Upper lobe of left lung (tissue), 4 donors: ENCODE results near the gene YJEFN3.

Experiments used
- CTCF ChIP-seq, 6 experiments: fragments of 450-650 bp in 4 of 6; fragments of 200-600 bp in 2 of 6; sonication (generic) in 2 of 6; IDR thresholded peaks; one replicate each; pipeline ENCODE4 v1.5.1; 2016 to 2019; ENCODE audit warnings: antibody characterized with exemption in 6 of 6
- POLR2A ChIP-seq, 4 donors: fragments of 450-650 bp; IDR thresholded peaks; one replicate each; pipeline ENCODE4 v1.5.1; 2016 to 2017; ENCODE audit warnings: antibody characterized with exemption in 4 of 4, mild to moderate bottlenecking in 2 of 4
- POLR2AphosphoS5 ChIP-seq, 2 donors: sonication (generic); formaldehyde crosslinking; IDR thresholded peaks; one replicate each; pipeline ENCODE4 v1.5.1; 2017; ENCODE audit warnings: antibody characterized with exemption in 2 of 2

- TF ChIP-seq CTCF (IDR thresholded peaks at IDR 0.05) (peak; percentile 58 to 86 (median 83)), POLR2A (IDR thresholded peaks at IDR 0.05) (no peak), POLR2AphosphoS5 (IDR thresholded peaks at IDR 0.05) (no peak)
Measured at GRCh38 chr19:19490214-19490968, 38.3 kb upstream of the YJEFN3 start.
